PC-3 (cell line): ENCODE results near the gene SGTB.

Source experiments
- EZH2 ChIP-seq: fragments of 300-600 bp; sonication (generic); IDR thresholded peaks from one replicate; pipeline ENCODE4 v1.6.1; 2017; ENCODE audit warnings: antibody characterized with exemption, mild to moderate bottlenecking, low read length; ENCODE audit not compliant: unreplicated experiment
- EZH2phosphoT487 ChIP-seq: fragments of 300-600 bp; sonication (generic); IDR thresholded peaks from 2 replicates; pipeline ENCODE4 v1.6.1; 2018; ENCODE audit warnings: mild to moderate bottlenecking, antibody characterized with exemption, low read length, borderline replicate concordance
- TF ChIP-seq, protein P1 (sequence below): fragments of 300-600 bp; sonication (generic); conservative IDR thresholded peaks from 2 replicates; pipeline ENCODE4 v1.5.1; 2017; ENCODE audit warnings: antibody characterized with exemption, low read depth, mild to moderate bottlenecking, low read length

DNA sequence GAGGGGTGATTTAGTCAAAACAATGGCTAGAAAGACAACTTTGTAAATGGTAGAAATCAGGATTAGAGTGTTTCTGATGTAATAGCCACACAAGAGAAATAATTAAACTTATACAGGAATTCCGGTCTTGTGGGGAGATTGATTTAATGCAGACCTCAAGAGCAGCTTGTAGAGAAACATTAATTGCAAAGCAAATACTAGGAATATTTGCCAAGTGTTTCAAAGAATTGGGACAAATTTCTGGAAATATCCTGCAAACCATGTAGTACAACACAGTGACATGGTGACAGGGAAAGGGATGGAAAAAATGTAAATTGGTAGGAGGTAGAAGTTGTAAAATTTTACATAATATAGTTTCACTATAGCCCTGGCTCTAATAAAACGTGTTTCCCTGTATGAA lies 29.0 kb upstream of the SGTB start:
- TF ChIP-seq EZH2, result no peak
- TF ChIP-seq, protein P1, sequence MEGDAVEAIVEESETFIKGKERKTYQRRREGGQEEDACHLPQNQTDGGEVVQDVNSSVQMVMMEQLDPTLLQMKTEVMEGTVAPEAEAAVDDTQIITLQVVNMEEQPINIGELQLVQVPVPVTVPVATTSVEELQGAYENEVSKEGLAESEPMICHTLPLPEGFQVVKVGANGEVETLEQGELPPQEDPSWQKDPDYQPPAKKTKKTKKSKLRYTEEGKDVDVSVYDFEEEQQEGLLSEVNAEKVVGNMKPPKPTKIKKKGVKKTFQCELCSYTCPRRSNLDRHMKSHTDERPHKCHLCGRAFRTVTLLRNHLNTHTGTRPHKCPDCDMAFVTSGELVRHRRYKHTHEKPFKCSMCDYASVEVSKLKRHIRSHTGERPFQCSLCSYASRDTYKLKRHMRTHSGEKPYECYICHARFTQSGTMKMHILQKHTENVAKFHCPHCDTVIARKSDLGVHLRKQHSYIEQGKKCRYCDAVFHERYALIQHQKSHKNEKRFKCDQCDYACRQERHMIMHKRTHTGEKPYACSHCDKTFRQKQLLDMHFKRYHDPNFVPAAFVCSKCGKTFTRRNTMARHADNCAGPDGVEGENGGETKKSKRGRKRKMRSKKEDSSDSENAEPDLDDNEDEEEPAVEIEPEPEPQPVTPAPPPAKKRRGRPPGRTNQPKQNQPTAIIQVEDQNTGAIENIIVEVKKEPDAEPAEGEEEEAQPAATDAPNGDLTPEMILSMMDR, result no peak
- TF ChIP-seq EZH2phosphoT487, result no peak
